Tibial nerve (tissue), 4 donors: ENCODE results near the gene TMEM132A.

Source experiments
- CTCF ChIP-seq, 5 experiments: fragments of 200-600 bp in 3 of 5; fragments of 450-650 bp in 2 of 5; sonication (generic) in 3 of 5; IDR thresholded peaks; one replicate each; pipeline ENCODE4 v1.5.1; 2016 to 2019; ENCODE audit warnings: antibody characterized with exemption in 5 of 5, mild to moderate bottlenecking in 3 of 5, moderate library complexity in 2 of 5
- EP300 ChIP-seq, 2 donors: sonication (generic); formaldehyde crosslinking; IDR thresholded peaks; one replicate each; pipeline ENCODE4 v1.6.1; 2017; ENCODE audit warnings: antibody characterized with exemption in 2 of 2, mild to moderate bottlenecking in 1 of 2

- no peak for TF ChIP-seq CTCF (IDR thresholded peaks at IDR 0.05)
- TF ChIP-seq EP300 (IDR thresholded peaks at IDR 0.05) = no peak
Measured at GRCh38 chr11:60971520-60971919, 47.3 kb downstream of the TMEM132A start, which contains the start of gene CD6.
